Upper lobe of left lung (tissue), 6 donors: ENCODE results near the gene CYP26A1. TPM values are rescaled to one million over a fixed set of nuclear protein-coding genes. Genes with fewer than 3 reads are reported as not detected.

ENCODE experiments used
- ATAC-seq, 2 donors: fragments of 200-7000 bp; cut with Tn5 transposase; one replicate each; pipeline ENCODE4 v1.9.1; 2022; ENCODE audit warnings: mild to moderate bottlenecking in 2 of 2, moderate library complexity in 2 of 2; ENCODE audit not compliant: low FRiP score in 2 of 2
- DNase-seq, 2 donors: peaks; one replicate each; pipeline ENCODE4 v3.0.0-alpha.2; 2019 to 2020
- H3K27ac ChIP-seq, 4 donors: fragments of 200-600 bp; sonication (generic); one replicate each; pipeline ENCODE4 v1.5.1; 2016 to 2019
- H3K27me3 ChIP-seq, 4 donors: fragments of 200-600 bp; sonication (generic); one replicate each; pipeline ENCODE4 v1.5.1; 2017 to 2019
- H3K36me3 ChIP-seq, 4 donors: fragments of 200-600 bp; sonication (generic); one replicate each; pipeline ENCODE4 v1.5.1; 2016 to 2019
- H3K4me1 ChIP-seq, 4 donors: fragments of 200-600 bp; sonication (generic); one replicate each; pipeline ENCODE4 v1.5.1; 2018 to 2019
- H3K4me3 ChIP-seq, 4 donors: fragments of 200-600 bp; sonication (generic); one replicate each; pipeline ENCODE4 v1.5.1; 2017 to 2019; ENCODE audit warnings: mild to moderate bottlenecking in 2 of 4, moderate library complexity in 1 of 4
- H3K9me3 ChIP-seq, 4 donors: fragments of 200-600 bp; sonication (generic); one replicate each; pipeline ENCODE4 v1.5.1; 2018 to 2019
- CTCF ChIP-seq, 6 experiments: fragments of 450-650 bp in 4 of 6; fragments of 200-600 bp in 2 of 6; sonication (generic) in 2 of 6; IDR thresholded peaks; one replicate each; pipeline ENCODE4 v1.5.1; 2016 to 2019; ENCODE audit warnings: antibody characterized with exemption in 6 of 6
- EP300 ChIP-seq, 4 donors: sonication (generic); formaldehyde crosslinking; IDR thresholded peaks; one replicate each; pipeline ENCODE4 v1.5.1; 2017; ENCODE audit warnings: antibody characterized with exemption in 4 of 4, control low read depth in 2 of 4
- POLR2A ChIP-seq, 4 donors: fragments of 450-650 bp; IDR thresholded peaks; one replicate each; pipeline ENCODE4 v1.5.1; 2016 to 2017; ENCODE audit warnings: antibody characterized with exemption in 4 of 4, mild to moderate bottlenecking in 2 of 4
- POLR2AphosphoS5 ChIP-seq, 2 donors: sonication (generic); formaldehyde crosslinking; IDR thresholded peaks; one replicate each; pipeline ENCODE4 v1.5.1; 2017; ENCODE audit warnings: antibody characterized with exemption in 2 of 2
- WGBS, 2 donors: methylation state at CpG; one replicate each; pipeline ENCODE4 v1.1.5; 2017 to 2018; 5-methylcytosine and 5-hydroxymethylcytosine counted together
- total RNA-seq, 6 donors: library from RNA; depleted of rRNA in 4 of 6; stranded (reverse); fragments of >200 nt in 4 of 6; gene quantifications; one replicate each; pipeline versions ENCODE4 v1.1.0 to v1.2.1, GENCODE V29; 2016 to 2021
- donor health status: DM: no; HTN: no; CAD: no; lungs with moderate emphysema.
- donor health status: DM: no; HTN: yes; CAD: no; lungs with severe emphysema.

Gene CYP26A1
- total RNA-seq, 6 donors from 2014 or later: not detected

GRCh38 chr10:93072225-93072712 is 1.4 kb upstream of the CYP26A1 start:
- 2% methylated on average over 9 to 27 of the region's 27 CpGs for WGBS, 2 donors
- peak overlapping the region in 3 of 4 donors; percentile 37 to 49 (median 48) for H3K4me3 ChIP-seq
- DNase-seq (peak in 1 of 2 donors; percentile 45), ATAC-seq (peak in 1 of 2 donors; percentile 25)
- H3K9me3 ChIP-seq: no peaks in the 10 kb centered on the region
- TF ChIP-seq EP300 (IDR thresholded peaks at IDR 0.05) (no peak), CTCF (IDR thresholded peaks at IDR 0.05) (no peak), POLR2AphosphoS5 (IDR thresholded peaks at IDR 0.05) (no peak), POLR2A (IDR thresholded peaks at IDR 0.05) (no peak)
- no peaks in the 10 kb centered on the region for H3K36me3 ChIP-seq
- H3K27me3 ChIP-seq: peaks cover 0 to 53% (median 36%) of the 10 kb centered on the region in 4 donors
- H3K4me1 ChIP-seq: peaks cover 38 to 61% (median 46%) of the 10 kb centered on the region in 4 donors
- H3K27ac ChIP-seq: no peak overlapping the region

- Histone ChIP-seq H3K4me3 (peak overlapping the region in 3 of 4 donors; percentile 37 to 49 (median 48)), H3K4me1 (peaks cover 38 to 59% (median 46%) of the 10 kb centered on the region in 4 donors), H3K36me3 (no peaks in the 10 kb centered on the region), H3K27me3 (peaks cover 0 to 52% (median 35%) of the 10 kb centered on the region in 4 donors), H3K9me3 (no peaks in the 10 kb centered on the region), H3K27ac (no peak overlapping the region)
- ATAC-seq (peak in 1 of 2 donors; percentile 5), DNase-seq (peak in 1 of 2 donors; percentile 46)
- TF ChIP-seq CTCF (IDR thresholded peaks at IDR 0.05): no peak
- TF ChIP-seq POLR2AphosphoS5 (IDR thresholded peaks at IDR 0.05): no peak
- TF ChIP-seq EP300 (IDR thresholded peaks at IDR 0.05): no peak
- TF ChIP-seq POLR2A (IDR thresholded peaks at IDR 0.05): no peak
- WGBS, 2 donors: 5 to 8% methylated on average over 20 to 33 of the region's 34 CpGs
Observed at GRCh38 chr10:93072713-93073538, 767 bp upstream of the CYP26A1 start.

GRCh38 chr10:93074147-93074596 is 479 bp downstream of the CYP26A1 start:
- H3K27ac ChIP-seq: no peak overlapping the region
- DNase-seq: no peak
- peaks cover 30 to 46% (median 35%) of the 10 kb centered on the region in 4 donors for H3K4me1 ChIP-seq
- H3K27me3 ChIP-seq: peaks cover 0 to 40% (median 27%) of the 10 kb centered on the region in 4 donors
- no peak for TF ChIP-seq EP300 (IDR thresholded peaks at IDR 0.05)
- TF ChIP-seq POLR2A (IDR thresholded peaks at IDR 0.05): no peak
- WGBS, 2 donors: 0 to 6% methylated on average over 13 to 25 of the region's 40 CpGs
- peak overlapping the region in 3 of 4 donors; percentile 31 to 47 (median 42) for H3K4me3 ChIP-seq
- no peaks in the 10 kb centered on the region for H3K9me3 ChIP-seq
- ATAC-seq: no peak
- H3K36me3 ChIP-seq: no peaks in the 10 kb centered on the region

- no peaks in the 10 kb centered on the region for H3K9me3 ChIP-seq
- no peaks in the 10 kb centered on the region for H3K36me3 ChIP-seq
- peak overlapping the region in 2 of 4 donors; percentile 31 to 47 for H3K4me3 ChIP-seq
- no peak overlapping the region for H3K27ac ChIP-seq
- DNase-seq (peak in 1 of 2 donors; percentile 81), ATAC-seq (no peak)
- no peak for TF ChIP-seq POLR2AphosphoS5 (IDR thresholded peaks at IDR 0.05)
- WGBS, 2 donors: 2 to 6% methylated on average over 13 to 64 of the region's 67 CpGs
- H3K27me3 ChIP-seq: peaks cover 0 to 39% (median 27%) of the 10 kb centered on the region in 4 donors
- H3K4me1 ChIP-seq: peaks cover 30 to 46% (median 36%) of the 10 kb centered on the region in 4 donors
Observed at GRCh38 chr10:93074597-93075368, 1.1 kb downstream of the CYP26A1 start.

- no peaks in the 10 kb centered on the region for H3K36me3 ChIP-seq
- no peak overlapping the region for H3K27ac ChIP-seq
- ATAC-seq (no peak), DNase-seq (no peak)
- peaks cover 30 to 52% (median 42%) of the 10 kb centered on the region in 4 donors for H3K4me1 ChIP-seq
- peaks cover 0 to 38% (median 27%) of the 10 kb centered on the region in 4 donors for H3K27me3 ChIP-seq
- WGBS, 2 donors: 28 to 32% methylated on average over 21 to 24 of the region's 25 CpGs
- TF ChIP-seq CTCF (IDR thresholded peaks at IDR 0.05) (no peak), POLR2AphosphoS5 (IDR thresholded peaks at IDR 0.05) (no peak), POLR2A (IDR thresholded peaks at IDR 0.05) (no peak), EP300 (IDR thresholded peaks at IDR 0.05) (no peak)
- no peak overlapping the region for H3K4me3 ChIP-seq
- H3K9me3 ChIP-seq: no peaks in the 10 kb centered on the region
Observed at GRCh38 chr10:93075369-93076221, 1.9 kb downstream of the CYP26A1 start.
